GM21381 (cell line): ENCODE data around the gene PTBP1.
"Not testable (repeated sequence)": the region's sequence is repeated elsewhere in the genome, so short reads cannot be mapped to it uniquely, and the experiment has no call there.

Experiments
- ATAC-seq: cut with Tn5 transposase; IDR thresholded peaks from one replicate; pipeline ENCODE4 v1.9.1; 2021; ENCODE audit warnings: mild to moderate bottlenecking, moderate library complexity; ENCODE audit not compliant: unreplicated experiment

Gene PTBP1

GRCh38 chr19:850979-851335 is 53.7 kb downstream of the PTBP1 start:
- no peak for ATAC-seq

GRCh38 chr19:852136-853013 is 55.1 kb downstream of the PTBP1 start, which contains the start of gene ELANE:
TSS of gene ELANE (plus strand) at chr19:852303. CDS start at chr19:852329, 26 bp downstream.
- no peak for ATAC-seq

- ATAC-seq, result no peak
Measured at GRCh38 chr19:853014-853585, 55.8 kb downstream of the PTBP1 start.

- not testable (repeated sequence) for ATAC-seq
Measured at GRCh38 chr19:853614-854220, 56.5 kb downstream of the PTBP1 start.

GRCh38 chr19:854549-854948 is 57.3 kb downstream of the PTBP1 start:
- ATAC-seq, result no peak

GRCh38 chr19:855142-855541 is 57.9 kb downstream of the PTBP1 start:
- ATAC-seq, result no peak

GRCh38 chr19:855566-856120 is 58.4 kb downstream of the PTBP1 start:
- no peak for ATAC-seq

GRCh38 chr19:858284-858683 is 61.0 kb downstream of the PTBP1 start:
- ATAC-seq, result no peak

GRCh38 chr19:858868-859843 is 61.9 kb downstream of the PTBP1 start, which contains the start of gene CFD:
TSS of gene CFD (plus strand) at chr19:859664. CDS start at chr19:859690, 26 bp downstream.
- no peak for ATAC-seq

GRCh38 chr19:861141-861755 is 64.0 kb downstream of the PTBP1 start:
- no peak for ATAC-seq
